ENCODE measurements around the gene NHERF1.

The NHERF1 gene

GRCh38 chr17:74768069-74768762 is 19.8 kb downstream of the NHERF1 start:
- DNase-seq (ENCODE audit: low read depth) = no peak

GRCh38 chr17:74768763-74769114 is 20.3 kb downstream of the NHERF1 start:
- DNase-seq (ENCODE audit: low read depth) = no peak

- no peak for DNase-seq (ENCODE audit: low read depth)
Measured at GRCh38 chr17:74769266-74769855, 20.9 kb downstream of the NHERF1 start.

GRCh38 chr17:74769856-74770497 is 21.5 kb downstream of the NHERF1 start:
- DNase-seq (ENCODE audit: low read depth) = no peak

- peak; percentile 58 for DNase-seq (ENCODE audit: low read depth)
Measured at GRCh38 chr17:74770498-74771318, 22.3 kb downstream of the NHERF1 start.

GRCh38 chr17:74771319-74771914 is 23.0 kb downstream of the NHERF1 start:
- DNase-seq (ENCODE audit: low read depth) = no peak

GRCh38 chr17:74772053-74772452 is 23.6 kb downstream of the NHERF1 start:
- no peak for DNase-seq (ENCODE audit: low read depth)

- DNase-seq (ENCODE audit: low read depth) = no peak
Measured at GRCh38 chr17:74773414-74773813, 25.0 kb downstream of the NHERF1 start.

- DNase-seq (ENCODE audit: low read depth) = no peak
Measured at GRCh38 chr17:74773871-74774286, 25.5 kb downstream of the NHERF1 start.

GRCh38 chr17:74775409-74776043 is 27.1 kb downstream of the NHERF1 start:
- no peak for DNase-seq (ENCODE audit: low read depth)

GRCh38 chr17:74776044-74776962 is 27.9 kb downstream of the NHERF1 start, which contains the start of gene NAT9:
NAT9 (minus strand) TSS chr17:74776345; CDS start chr17:74775698, 647 bp downstream.
- peak; percentile 99 for DNase-seq (ENCODE audit: low read depth)

- no peak for DNase-seq (ENCODE audit: low read depth)
Measured at GRCh38 chr17:74776990-74777389, 28.6 kb downstream of the NHERF1 start.

- DNase-seq (ENCODE audit: low read depth) = no peak
Measured at GRCh38 chr17:74777901-74778515, 29.6 kb downstream of the NHERF1 start.

- no peak for DNase-seq (ENCODE audit: low read depth)
Measured at GRCh38 chr17:74778960-74779359, 30.5 kb downstream of the NHERF1 start.

- no peak for DNase-seq (ENCODE audit: low read depth)
Measured at GRCh38 chr17:74779501-74779900, 31.1 kb downstream of the NHERF1 start.

- peak; percentile 22 for DNase-seq (ENCODE audit: low read depth)
Measured at GRCh38 chr17:74779948-74780400, 31.5 kb downstream of the NHERF1 start.

- no peak for DNase-seq (ENCODE audit: low read depth)
Measured at GRCh38 chr17:74780443-74781238, 32.2 kb downstream of the NHERF1 start.

GRCh38 chr17:74782571-74782970 is 34.1 kb downstream of the NHERF1 start:
- DNase-seq (ENCODE audit: low read depth) = no peak
